NCI-H2107 treated with DMSO at 0.1 percent for 48 hours (cell line): Measurements from ENCODE around the gene GPC6.
"Not testable (repeated sequence)": the region's sequence is repeated elsewhere in the genome, so short reads cannot be mapped to it uniquely, and the experiment has no call there.

ENCODE experiments used
- DNase-seq: peaks from one replicate; lab custom pipeline; 2025; ENCODE audit not compliant: unreplicated experiment; lab: John Stamatoyannopoulos, UW

GPC6 gene

DNA sequence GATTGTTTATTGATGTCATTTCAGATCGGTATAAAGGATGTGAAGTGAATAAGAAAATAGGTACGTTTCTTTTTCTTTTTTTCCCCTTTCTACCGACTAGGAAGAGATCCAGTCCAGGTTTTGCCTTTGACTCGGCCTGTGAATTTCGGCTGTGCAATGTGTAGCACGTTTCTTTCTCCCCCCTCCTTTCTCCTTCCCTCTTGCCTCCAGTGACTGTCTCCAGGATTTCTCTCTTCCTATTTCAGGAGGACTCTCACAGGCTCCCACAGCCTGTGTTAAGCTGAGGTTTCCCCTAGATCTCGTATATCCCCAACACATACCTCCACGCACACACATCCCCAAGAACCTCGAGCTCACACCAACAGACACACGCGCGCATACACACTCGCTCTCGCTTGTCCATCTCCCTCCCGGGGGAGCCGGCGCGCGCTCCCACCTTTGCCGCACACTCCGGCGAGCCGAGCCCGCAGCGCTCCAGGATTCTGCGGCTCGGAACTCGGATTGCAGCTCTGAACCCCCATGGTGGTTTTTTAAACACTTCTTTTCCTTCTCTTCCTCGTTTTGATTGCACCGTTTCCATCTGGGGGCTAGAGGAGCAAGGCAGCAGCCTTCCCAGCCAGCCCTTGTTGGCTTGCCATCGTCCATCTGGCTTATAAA is at the start of gene GPC6:
TSS of gene GPC6 (plus strand) at position 185 of the 657 bp plus-strand sequence.
- peak; percentile 73 for DNase-seq

DNA sequence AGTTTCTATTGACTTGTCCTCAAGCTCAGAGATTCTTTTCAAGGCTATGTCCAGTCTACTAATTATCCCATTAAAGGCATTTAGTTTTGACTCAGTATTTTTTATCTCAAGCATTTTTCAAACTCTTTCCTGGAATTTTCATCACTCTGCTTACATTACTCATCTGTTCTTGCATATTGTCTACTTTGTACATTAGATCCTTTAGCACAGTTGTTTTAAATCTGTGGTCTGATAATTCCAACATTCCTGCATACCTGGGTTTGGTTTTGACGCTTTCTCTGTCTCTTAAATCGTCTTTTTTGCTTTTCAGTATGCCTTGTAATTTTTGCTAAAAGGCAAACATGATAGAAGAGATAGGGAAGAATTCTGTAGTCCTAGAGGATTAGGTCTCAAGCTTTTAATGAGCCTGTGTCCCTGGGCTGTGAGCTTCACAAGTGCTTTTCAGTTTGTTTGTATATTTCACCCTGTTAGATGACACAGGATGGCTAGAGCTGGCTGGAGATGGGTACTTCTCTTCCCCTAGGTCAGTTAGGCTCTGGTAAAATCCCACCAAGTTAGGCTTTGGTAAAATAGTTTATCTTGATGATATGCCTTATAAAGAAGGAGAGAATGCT is 46.1 kb upstream of the GPC6 start:
- DNase-seq = no peak

DNA sequence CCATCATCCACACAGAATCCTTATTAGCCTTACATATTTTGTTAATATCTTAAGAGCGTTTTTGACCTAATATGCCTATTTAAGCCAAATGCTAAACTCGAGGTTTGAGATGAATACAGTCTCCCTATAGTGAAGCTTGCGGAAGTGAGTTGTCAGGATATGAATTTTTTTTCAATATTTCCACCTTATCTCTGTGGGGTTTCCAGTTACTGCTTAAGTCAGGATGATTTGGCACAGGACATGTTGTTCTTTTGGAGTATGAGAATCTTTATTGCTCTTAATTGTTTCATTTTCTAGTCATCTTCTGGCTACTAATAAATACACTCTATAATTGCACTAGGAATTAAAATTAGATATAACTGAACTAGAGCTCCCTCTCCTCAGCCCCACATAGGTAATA is 44.2 kb upstream of the GPC6 start:
- no peak for DNase-seq

DNA sequence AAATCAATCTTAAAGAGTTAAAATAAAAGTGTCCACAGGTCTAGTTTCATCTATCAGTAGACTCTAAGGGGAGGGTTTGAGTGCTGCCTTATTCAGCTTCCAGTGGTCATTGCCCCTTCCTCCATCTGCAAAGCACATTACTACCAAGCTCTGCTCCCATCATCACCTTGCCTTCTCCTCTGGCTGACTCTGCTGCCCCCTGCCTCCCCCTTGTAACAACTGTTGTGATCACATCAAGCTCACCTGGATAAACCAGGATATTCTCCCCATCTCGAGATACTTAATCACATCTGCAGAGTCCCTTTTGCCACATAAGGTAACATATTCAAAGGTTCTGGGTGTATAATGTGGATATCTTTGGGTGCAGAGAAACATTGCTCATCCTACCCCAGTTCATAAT is 43.3 kb upstream of the GPC6 start:
- no peak for DNase-seq

DNA sequence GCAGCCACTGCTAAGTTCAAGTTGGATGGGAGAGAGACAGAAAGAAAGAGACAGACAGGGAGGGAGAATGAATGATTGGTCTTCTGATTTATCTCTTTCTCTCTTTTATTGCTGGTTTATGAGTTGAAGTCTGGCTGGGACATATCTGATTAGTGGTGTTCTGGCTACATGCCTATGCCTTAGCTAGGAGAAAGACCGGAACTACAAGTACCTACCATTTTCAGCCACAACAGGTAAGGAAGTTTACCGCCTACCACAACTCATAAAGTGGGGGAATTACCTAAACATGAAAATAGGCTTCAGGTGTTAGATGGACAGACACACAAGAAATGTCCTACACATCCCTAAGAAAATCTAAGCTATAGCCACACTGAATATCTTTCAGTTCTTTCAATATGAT is 36.6 kb upstream of the GPC6 start:
- no peak for DNase-seq

DNA sequence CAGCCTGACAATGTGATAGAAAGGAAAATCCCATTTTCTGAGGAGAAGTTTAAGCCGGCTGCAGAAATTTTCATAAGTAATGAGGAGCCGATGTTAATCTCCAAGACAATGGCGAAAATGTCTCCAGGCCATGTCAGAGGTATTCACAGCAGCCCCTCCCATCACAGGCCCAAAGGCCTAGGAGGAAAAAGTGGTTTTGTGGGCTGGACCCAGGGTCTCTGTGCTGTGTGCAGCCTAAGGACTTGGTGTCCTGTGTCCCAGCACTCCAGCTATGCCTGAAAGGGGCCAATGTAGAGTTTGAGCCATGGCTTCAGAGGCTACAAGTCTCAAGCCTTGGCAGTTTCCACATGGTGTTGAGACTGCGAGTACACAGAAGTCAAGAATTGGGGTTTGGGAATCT is 32.9 kb upstream of the GPC6 start:
- DNase-seq = no peak

DNA sequence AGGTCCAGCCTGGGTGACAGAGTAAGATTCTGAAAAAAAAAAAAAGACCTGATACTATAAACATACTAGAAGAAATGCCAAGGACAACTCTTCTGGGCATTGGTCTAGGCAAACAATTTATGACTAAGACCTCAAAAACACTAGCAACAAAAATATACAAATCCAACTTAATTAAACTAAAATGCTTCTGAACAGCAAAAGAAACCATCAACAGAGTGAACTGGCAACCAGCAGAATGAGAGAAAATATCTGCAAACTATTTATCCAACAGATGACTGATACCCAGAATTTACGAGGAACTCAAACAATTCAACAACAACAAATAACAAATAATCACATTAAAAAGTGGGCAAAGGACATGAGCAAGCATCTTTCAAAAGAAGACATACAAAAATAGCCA is 26.8 kb upstream of the GPC6 start:
- DNase-seq = no peak

DNA sequence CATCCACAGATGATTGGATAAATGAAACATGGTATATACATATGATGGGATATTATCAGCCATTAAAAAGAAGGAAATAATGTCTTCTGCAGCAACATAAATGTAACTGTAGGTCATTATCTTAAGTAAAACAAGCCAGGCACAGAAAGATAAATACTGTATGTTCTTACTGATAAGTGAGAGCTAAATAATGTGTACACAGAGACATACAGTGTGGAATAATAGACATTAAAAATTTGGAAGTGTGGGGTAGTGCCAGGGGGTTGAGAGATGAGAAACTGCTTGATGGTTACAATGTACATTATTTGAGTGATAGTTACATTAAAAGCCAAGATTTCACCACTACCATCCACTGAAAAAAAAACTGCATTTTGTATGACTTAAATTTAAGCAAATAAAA is 26.0 kb upstream of the GPC6 start:
- no peak for DNase-seq

DNA sequence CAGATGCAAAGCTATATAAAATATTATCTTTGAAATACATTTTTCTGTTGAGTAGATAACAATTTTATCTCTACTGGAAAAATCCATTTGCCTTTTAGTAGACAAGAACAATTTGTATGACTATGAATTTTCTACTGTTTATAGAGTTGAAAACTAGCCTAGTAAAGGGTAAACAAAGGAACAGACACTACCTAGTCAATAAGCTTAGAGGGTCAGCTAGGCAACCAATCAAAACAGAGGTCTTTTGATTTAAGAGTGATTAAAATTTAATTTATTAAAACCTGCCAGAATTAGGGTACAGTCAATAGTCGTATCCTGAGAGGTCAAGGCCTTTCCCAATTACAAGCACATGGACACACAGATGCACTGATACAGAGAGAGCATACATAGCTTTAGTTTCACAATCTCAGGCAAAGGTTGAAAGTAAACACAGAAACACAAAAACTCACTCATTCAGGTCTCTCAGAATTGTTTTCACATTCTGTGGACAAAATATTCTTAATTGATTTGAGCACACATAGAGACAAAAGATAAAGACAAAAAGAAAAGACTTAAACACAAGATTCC is 24.5 kb upstream of the GPC6 start:
- DNase-seq = no peak

DNA sequence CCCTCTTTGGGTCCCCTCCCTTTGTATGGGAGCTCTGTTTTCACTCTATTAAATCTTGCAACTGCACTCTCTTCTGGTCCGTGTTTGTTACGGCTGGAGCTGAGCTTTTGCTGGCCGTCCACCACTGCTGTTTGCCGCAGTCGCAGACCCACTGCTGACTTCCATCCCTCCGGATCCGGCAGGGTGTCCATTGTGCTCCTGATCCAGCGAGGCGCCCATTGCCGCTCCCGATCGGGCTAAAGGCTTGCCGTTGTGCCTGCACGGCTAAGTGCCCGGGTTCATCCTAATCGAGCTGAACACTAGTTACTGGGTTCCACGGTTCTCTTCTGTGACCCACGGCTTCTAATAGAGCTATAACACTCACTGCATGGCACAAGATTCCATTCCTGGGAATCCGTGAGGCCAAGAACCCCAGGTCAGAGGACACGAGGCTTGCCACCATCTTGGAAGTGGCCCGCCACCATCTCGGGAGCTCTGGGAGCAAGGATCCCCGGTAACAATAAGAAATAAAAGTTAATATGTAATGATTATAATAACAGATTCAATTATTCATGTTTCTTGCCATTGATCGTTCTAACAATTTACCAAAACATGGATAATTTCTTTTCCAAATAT is 19.7 kb upstream of the GPC6 start:
- not testable (repeated sequence) for DNase-seq

DNA sequence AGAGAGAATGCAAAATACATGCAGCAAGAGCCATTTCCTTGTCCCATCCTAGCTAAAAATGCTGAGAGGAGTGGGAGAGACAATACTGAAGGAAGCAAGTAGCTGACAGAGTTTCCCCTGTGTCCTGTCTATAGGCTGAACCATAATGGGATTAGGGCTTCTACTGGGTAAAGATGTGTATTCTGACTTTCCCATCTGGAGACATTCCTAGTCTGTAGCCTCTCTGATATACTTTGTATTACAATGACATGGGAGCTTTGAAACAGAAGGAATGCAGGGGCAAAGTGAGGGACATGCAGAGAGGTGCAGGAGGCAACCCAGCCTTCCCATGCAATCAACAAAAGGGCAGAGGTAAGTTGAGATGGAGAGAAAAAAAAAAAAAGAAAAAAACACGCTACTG is 10.5 kb upstream of the GPC6 start:
- no peak for DNase-seq

DNA sequence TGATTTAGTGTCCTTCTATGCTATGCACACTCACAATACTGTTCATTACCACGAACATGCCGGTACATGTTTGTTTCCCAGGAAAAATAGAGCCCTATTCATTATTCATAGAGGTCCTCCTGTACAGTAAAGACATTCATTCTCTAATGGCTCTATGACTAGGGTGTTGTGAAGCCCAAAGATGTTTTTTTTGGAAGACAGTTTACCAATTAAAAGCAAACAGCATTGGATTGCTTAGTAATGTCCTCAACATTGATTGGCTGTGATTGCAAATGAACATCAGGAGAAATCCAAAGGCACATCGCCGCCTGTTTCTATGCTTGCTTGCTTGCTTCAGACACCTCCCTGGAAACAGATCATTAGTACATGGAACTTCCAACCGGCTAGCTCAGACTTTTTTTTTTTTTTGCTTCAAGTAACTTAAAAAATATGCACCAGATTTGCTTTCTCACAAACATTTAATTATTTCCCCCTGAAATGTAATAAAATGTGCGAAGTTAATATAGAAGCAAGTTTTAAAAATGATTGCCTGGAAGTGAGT is 8.8 kb upstream of the GPC6 start:
- no peak for DNase-seq

DNA sequence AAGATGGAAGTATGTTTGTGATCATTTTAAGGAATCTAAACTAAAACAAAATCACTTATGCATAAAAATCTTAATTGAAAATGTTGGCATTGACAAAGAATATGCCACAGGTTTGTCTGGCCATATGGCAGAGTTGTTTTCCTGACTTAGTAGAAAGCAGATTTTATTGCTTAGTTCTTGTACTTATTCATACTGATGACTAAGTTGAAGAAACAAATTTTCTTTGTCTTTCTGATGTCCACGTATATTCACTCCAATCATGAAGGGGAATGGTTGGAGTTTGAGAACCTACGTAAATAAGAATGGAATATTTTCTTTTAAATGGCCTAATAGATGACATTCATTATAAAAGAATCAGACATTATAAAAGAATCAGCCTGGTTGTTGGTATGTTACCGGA is 8.0 kb upstream of the GPC6 start:
- no peak for DNase-seq

DNA sequence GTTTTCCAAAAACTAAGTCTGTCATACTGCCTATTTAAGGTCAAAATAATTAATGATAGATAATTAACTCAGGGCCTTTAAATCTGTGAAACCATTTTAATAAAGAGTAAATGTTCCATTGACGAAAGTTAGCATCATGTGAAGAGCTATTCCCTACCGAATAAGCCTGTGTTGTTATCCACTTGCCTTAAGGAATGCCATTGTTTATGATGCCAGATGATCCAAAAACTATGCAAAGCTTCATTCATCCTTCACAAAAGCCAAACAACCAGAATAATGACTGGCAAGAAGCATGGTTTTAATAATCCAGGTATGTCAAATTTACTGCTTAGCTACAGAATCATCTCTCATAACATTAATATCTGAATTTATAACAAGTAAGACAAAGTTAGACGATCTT is 6.5 kb upstream of the GPC6 start:
- DNase-seq = no peak

DNA sequence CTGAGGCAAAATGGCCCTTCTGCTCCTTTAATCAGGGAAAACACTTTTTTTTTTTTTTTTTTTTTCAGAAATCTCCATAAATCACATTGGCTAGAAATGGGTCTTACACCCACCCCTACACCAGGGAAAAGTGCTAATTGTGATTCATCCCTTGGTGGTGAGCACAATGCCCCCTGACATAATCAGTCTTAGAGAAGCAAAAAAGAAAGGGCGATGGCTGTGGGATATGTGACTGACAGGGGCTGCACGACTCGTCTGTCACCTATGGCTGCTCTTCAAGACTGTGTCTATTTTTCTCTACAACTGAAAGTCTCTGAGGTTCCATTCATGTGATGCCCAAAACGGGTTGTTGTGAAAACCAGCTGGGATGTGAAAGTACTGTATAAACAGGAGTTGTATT is 3.6 kb upstream of the GPC6 start:
- DNase-seq = no peak

DNA sequence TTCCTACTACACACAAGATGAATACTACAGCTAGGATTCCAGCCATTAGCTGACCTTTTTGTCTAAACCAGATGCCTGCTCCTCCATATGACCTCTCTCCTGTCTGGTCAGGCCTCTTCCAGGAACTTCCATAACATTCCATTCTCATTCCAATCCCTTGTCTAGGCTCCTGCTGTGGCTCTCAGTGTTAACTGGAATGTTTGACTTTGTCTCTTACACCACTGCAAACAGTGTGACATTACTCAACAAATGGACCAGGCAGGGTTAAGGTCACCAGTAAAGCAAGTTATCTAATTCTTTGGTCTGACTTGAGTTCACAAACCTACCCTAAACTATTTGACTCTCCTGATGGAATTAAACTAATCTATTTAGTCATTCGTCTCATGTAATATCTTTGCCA is 2.1 kb upstream of the GPC6 start:
- DNase-seq = no peak

DNA sequence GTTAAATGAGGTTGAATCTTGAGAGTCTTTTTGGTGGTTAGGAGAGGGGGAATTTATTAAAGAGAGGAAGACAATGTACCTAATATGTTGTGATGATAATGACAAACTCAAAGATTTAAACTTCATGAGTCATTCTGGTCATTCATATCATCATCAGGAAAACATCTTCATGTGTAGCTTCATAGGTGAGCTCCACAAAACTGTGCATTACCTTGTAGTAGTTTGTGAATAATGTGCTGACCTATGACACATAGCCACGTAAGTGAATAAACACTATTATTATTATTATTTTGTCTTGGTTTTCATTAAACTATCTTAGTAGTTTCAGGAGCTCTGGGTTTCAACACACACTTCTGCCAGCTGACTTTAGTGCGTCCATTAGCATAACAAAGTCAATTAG is 997 bp upstream of the GPC6 start:
- DNase-seq = no peak

DNA sequence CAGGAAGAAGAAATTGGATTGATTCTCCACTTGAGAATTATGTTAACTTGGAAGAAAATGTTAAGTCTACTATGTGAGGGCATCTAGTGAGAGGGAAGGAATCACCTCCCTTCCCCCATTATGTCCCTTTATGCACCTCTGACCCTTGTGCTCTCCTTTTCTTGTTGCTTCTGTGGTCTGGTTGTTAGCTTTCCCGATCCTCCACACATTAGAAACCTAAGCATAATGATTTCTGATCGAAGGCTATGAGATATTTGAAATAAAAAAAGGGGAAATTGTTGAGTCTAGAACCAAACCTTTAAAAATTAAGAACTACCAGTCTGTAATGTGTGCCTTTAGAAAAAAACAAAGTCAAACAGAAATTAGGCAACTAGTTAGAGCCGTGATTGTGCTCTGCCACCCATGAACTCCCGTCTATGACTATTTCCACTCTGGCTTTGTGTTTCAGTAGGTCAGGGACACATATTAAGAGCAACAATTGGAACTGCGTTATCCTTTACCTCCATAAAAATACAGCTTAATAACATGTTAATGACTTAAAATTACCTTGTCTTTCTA is 463 bp upstream of the GPC6 start:
- DNase-seq = no peak

DNA sequence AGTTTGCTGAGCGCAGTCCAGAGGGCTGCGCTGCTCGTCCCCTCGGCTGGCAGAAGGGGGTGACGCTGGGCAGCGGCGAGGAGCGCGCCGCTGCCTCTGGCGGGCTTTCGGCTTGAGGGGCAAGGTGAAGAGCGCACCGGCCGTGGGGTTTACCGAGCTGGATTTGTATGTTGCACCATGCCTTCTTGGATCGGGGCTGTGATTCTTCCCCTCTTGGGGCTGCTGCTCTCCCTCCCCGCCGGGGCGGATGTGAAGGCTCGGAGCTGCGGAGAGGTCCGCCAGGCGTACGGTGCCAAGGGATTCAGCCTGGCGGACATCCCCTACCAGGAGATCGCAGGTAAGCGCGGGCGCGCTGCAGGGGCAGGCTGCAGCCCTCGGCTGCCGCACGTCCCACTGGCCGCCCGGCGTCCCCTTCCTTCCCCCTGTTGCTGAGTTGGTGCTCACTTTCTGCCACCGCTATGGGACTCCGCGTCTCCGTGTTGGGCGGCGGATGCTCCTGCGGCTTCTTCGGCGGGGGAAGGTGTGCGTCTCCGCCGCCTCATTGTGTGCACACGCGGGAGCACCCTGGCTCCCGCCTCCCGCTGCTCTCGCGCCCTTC is 772 bp downstream of the GPC6 start:
- peak; percentile 26 for DNase-seq

DNA sequence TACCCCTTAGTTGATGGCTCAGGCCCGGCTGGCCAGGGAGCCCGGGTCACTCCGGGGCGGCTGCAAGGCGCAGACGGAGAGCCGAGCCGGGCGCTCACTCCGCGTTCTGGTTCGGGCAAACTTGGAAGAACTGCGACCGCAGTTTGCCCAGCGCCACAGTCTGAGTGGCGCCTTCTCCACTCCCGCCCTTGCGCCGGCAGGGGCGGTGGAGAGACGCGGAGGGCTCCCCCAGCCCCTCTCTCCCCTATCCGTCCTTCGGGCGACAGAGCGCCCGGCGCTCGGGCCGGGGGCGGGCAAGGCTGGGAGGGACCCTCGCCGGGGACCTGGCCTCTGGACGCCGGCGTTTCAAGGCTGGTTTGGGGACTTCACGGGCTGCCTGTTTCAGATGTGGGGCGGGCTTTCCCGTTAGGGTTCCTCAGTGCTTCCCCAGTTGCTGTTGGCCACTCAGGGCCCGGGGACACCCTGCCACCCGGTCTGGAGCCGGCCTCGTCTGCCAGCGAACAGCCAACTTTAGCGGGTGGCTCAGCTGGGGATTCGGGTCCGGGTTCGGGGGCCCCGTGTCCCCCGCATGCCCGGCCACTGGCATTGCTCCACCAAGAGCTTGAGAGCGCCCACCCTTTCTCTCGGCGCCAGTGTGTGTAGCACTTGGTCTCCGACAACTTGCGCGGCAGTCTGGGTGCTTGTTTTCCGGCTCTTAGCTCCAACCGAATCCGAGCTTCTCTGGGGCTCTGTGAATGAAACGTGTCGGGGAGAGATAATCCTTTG is 1.5 kb downstream of the GPC6 start:
- DNase-seq = peak; percentile 37

DNA sequence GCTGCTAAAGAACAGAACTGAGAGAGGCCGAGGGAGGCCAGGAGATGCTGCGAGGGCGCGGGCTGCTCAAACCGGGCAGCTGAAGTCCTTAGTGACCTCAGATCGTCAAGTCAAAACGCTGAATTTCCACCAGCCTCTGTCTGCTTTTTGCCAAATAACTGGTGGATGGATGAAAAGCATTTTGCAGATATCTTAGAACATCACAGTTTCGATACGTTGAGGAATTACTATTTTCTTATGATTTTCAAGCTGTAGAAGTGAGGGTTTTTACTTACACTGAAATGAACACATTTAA is 2.0 kb downstream of the GPC6 start:
- peak; percentile 44 for DNase-seq
